Activated naive CD4-positive, alpha-beta T cell treated with anti-CD3 and anti-CD28 coated beads, Interleukin-2, amount 50 U/mL, for 16 hours (primary cell): Measurements from ENCODE around the gene CDC42BPB.

Source experiments
- DNase-seq: peaks from one replicate; pipeline ENCODE4 v3.0.0-alpha.2; 2020

CDC42BPB gene

GRCh38 chr14:103093856-103094405 is 36.6 kb upstream of the CDC42BPB start:
- DNase-seq: no peak

- DNase-seq: no peak
These were observed 34.5 kb upstream of the CDC42BPB start for GRCh38 chr14:103091883-103092222.

GRCh38 chr14:103091041-103091882 is 33.9 kb upstream of the CDC42BPB start:
- peak; percentile 84 for DNase-seq

GRCh38 chr14:103090481-103091020 is 33.2 kb upstream of the CDC42BPB start:
- DNase-seq: no peak

- DNase-seq: no peak
These were observed 32.3 kb upstream of the CDC42BPB start for GRCh38 chr14:103089386-103090335.

GRCh38 chr14:103088921-103089320 is 31.6 kb upstream of the CDC42BPB start:
- no peak for DNase-seq

GRCh38 chr14:103087343-103087835 is 30.0 kb upstream of the CDC42BPB start:
- no peak for DNase-seq

GRCh38 chr14:103086771-103087342 is 29.5 kb upstream of the CDC42BPB start:
- no peak for DNase-seq

- DNase-seq: no peak
These were observed 28.1 kb upstream of the CDC42BPB start for GRCh38 chr14:103085106-103086091.

GRCh38 chr14:103084021-103084919 is 26.9 kb upstream of the CDC42BPB start, which contains the start of gene LBHD2:
TSS of gene LBHD2 (plus strand) at chr14:103084210. CDS start at chr14:103086013, 1,803 bp downstream.
- no peak for DNase-seq

- no peak for DNase-seq
These were observed 24.6 kb upstream of the CDC42BPB start for GRCh38 chr14:103081951-103082350.

GRCh38 chr14:103078860-103079587 is 21.7 kb upstream of the CDC42BPB start:
- no peak for DNase-seq

- peak; percentile 74 for DNase-seq
These were observed 21.0 kb upstream of the CDC42BPB start for GRCh38 chr14:103078420-103078749.

GRCh38 chr14:103074729-103075367 is 17.5 kb upstream of the CDC42BPB start:
- no peak for DNase-seq

- DNase-seq: no peak
These were observed 16.8 kb upstream of the CDC42BPB start for GRCh38 chr14:103073876-103074728.

- DNase-seq: no peak
These were observed 16.1 kb upstream of the CDC42BPB start for GRCh38 chr14:103073367-103073875.

GRCh38 chr14:103072595-103073366 is 15.4 kb upstream of the CDC42BPB start:
- no peak for DNase-seq
